HFFc6 (cell line): ENCODE measurements around the gene PRKAA2. TPM values are rescaled to one million over a fixed set of nuclear protein-coding genes. Genes with fewer than 3 reads are reported as not detected.

Experiments used
- DNase-seq: peaks from one replicate; pipeline ENCODE4 v3.0.0-alpha.2; 2018
- H3K27ac Mint-ChIP-seq: 2 replicates; pipeline ENCODE4 v1.8.0; 2020; ENCODE audit warnings: mild to moderate bottlenecking, mixed read lengths
- H3K27me3 Mint-ChIP-seq: 2 replicates; pipeline ENCODE4 v1.8.0; 2021; ENCODE audit warnings: mild to moderate bottlenecking, moderate library complexity, mixed read lengths; ENCODE audit not compliant: insufficient read depth
- H3K36me3 Mint-ChIP-seq: 2 replicates; pipeline ENCODE4 v1.8.0; 2021; ENCODE audit warnings: low read depth, mixed read lengths
- H3K4me1 Mint-ChIP-seq: 2 replicates; pipeline ENCODE4 v1.8.0; 2020; ENCODE audit warnings: low read depth, mixed read lengths
- H3K4me3 Mint-ChIP-seq: 2 replicates; pipeline ENCODE4 v1.8.0; 2020; ENCODE audit warnings: mild to moderate bottlenecking, moderate library complexity, mixed read lengths
- H3K9me3 Mint-ChIP-seq: 2 replicates; pipeline ENCODE4 v1.8.0; 2020; ENCODE audit warnings: mild to moderate bottlenecking, mixed read lengths
- total RNA-seq, 6 experiments: library from RNA; stranded (reverse); fragmentation: NEBNext Ultra II Directional; extraction: Animal tissue kit (Norgen Biotek cat#: 25700); gene quantifications; 2 replicates in 1 of 6; 3 replicates in 5 of 6; pipeline ENCODE4 v1.2.3, GENCODE V29; 2021
- TF ChIP-seq, protein P1 (sequence below): fragments of 200-600 bp; sonication (generic); IDR thresholded peaks from 2 replicates; pipeline ENCODE4 v1.5.0; 2021; ENCODE audit warnings: antibody characterized with exemption, mild to moderate bottlenecking

PRKAA2 gene
- total RNA-seq, 6 experiments from 2014 or later: 0.05 to 0.62 (median 0.06) TPM

- peak overlapping the region; percentile 81 for H3K4me3 Mint-ChIP-seq
- H3K27ac Mint-ChIP-seq: no peak overlapping the region
- no peak for DNase-seq
- H3K36me3 Mint-ChIP-seq: no peaks in the 10 kb centered on the region
- no peaks in the 10 kb centered on the region for H3K9me3 Mint-ChIP-seq
- peaks cover 14% of the 10 kb centered on the region for H3K27me3 Mint-ChIP-seq
- H3K4me1 Mint-ChIP-seq: peaks cover 16% of the 10 kb centered on the region
- TF ChIP-seq, protein P1, sequence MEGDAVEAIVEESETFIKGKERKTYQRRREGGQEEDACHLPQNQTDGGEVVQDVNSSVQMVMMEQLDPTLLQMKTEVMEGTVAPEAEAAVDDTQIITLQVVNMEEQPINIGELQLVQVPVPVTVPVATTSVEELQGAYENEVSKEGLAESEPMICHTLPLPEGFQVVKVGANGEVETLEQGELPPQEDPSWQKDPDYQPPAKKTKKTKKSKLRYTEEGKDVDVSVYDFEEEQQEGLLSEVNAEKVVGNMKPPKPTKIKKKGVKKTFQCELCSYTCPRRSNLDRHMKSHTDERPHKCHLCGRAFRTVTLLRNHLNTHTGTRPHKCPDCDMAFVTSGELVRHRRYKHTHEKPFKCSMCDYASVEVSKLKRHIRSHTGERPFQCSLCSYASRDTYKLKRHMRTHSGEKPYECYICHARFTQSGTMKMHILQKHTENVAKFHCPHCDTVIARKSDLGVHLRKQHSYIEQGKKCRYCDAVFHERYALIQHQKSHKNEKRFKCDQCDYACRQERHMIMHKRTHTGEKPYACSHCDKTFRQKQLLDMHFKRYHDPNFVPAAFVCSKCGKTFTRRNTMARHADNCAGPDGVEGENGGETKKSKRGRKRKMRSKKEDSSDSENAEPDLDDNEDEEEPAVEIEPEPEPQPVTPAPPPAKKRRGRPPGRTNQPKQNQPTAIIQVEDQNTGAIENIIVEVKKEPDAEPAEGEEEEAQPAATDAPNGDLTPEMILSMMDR: no peak
These were observed 677 bp downstream of the PRKAA2 start for GRCh38 chr1:56645677-56646305.

- DNase-seq: no peak
- H3K4me3 Mint-ChIP-seq: no peak overlapping the region
- H3K27ac Mint-ChIP-seq: no peak overlapping the region
- TF ChIP-seq, protein P1: no peak
- no peaks in the 10 kb centered on the region for H3K9me3 Mint-ChIP-seq
- no peaks in the 10 kb centered on the region for H3K36me3 Mint-ChIP-seq
- H3K27me3 Mint-ChIP-seq: peaks cover 14% of the 10 kb centered on the region
- H3K4me1 Mint-ChIP-seq: peaks cover 16% of the 10 kb centered on the region
These were observed 1.5 kb downstream of the PRKAA2 start for GRCh38 chr1:56646611-56647010.

GRCh38 chr1:56647106-56647505 is 2.0 kb downstream of the PRKAA2 start:
- Mint-ChIP-seq H3K9me3 (no peaks in the 10 kb centered on the region), H3K4me1 (peaks cover 16% of the 10 kb centered on the region), H3K27me3 (peaks cover 14% of the 10 kb centered on the region), H3K27ac (no peak overlapping the region), H3K36me3 (no peaks in the 10 kb centered on the region), H3K4me3 (no peak overlapping the region)
- DNase-seq: no peak
- TF ChIP-seq, protein P1: no peak

DNA sequence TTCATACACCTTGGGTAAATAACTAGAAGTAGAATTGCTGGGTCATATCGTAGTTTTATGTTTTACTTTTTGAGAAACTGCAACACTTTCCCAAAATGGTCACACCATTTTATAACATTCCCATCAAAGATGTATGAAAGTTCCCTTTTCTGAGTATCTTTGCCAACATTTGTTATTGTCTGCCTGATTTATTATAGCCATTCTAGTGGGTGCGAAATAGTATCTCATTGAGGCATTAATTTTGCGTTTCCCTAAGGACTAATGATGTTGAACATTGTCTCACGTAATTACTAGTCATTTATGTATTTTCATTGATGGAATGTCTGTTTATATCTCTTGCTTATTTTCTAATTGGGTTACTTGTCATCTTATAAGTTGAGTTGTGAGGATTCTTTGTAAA is 3.4 kb downstream of the PRKAA2 start:
- no peaks in the 10 kb centered on the region for H3K9me3 Mint-ChIP-seq
- H3K4me3 Mint-ChIP-seq: no peak overlapping the region
- peaks cover 16% of the 10 kb centered on the region for H3K4me1 Mint-ChIP-seq
- no peak for DNase-seq
- no peak overlapping the region for H3K27ac Mint-ChIP-seq
- TF ChIP-seq, protein P1: no peak
- H3K36me3 Mint-ChIP-seq: no peaks in the 10 kb centered on the region
- H3K27me3 Mint-ChIP-seq: peaks cover 14% of the 10 kb centered on the region

DNA sequence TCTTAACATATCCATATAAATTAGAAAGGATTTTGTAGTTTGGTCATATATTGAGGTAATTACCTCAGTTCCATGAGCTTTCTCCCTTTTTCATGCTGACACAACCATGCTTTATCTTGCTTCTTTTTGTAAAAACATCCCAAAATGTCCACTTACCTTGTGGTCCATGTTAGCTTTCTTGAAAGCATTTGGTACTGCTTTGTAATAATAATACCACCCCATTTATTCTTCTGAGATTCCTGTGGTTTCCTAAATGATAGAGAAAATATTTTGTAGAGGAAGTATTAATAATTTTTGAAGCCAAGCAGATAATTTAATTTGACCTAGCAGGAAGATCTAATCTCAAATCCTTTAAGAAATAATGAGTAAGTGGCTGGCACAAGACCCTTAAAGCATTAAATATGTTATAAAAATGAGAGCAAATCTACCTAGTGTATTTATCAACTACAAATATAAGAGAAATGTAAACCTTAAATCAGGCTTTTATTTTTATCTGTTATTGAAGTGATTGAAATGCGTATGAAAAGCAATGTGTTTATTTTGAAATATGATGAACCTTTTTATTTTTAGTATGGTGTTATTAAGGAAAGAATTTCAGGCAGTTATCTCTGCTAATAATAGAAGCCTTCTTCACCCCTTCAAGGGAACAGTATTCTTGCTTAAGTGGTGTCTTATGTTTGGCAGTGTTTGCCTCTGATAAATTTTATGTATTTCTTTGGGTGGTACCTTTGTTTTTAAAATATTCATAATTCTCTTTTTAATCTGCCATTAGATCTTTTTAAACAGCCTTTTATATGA is 9.2 kb downstream of the PRKAA2 start:
- no peak overlapping the region for H3K27ac Mint-ChIP-seq
- no peaks in the 10 kb centered on the region for H3K4me1 Mint-ChIP-seq
- peaks cover 25% of the 10 kb centered on the region for H3K9me3 Mint-ChIP-seq
- TF ChIP-seq, protein P1: no peak
- no peak for DNase-seq
- H3K36me3 Mint-ChIP-seq: no peaks in the 10 kb centered on the region
- H3K27me3 Mint-ChIP-seq: no peaks in the 10 kb centered on the region
- no peak overlapping the region for H3K4me3 Mint-ChIP-seq
